ENCODE measurements around the gene BPIFA3.

The BPIFA3 gene

GRCh38 chr20:33191484-33191883 lies 25.7 kb upstream of the BPIFA3 start:
- TF ChIP-seq CTCF (IDR thresholded peaks at IDR 0.05; ENCODE audit: low read depth, low read length, missing control alignments), result no peak

GRCh38 chr20:33191955-33192354 lies 25.2 kb upstream of the BPIFA3 start:
- H3K4me3 ChIP-seq (ENCODE audit: low read depth, low read length), result no peak overlapping the region
- no peak for TF ChIP-seq CTCF (IDR thresholded peaks at IDR 0.05; ENCODE audit: low read depth, low read length, missing control alignments)
- DNase-seq (ENCODE audit: low read depth), result no peak

More at GRCh38 chr20:33191484-33191883, 25.7 kb upstream of the BPIFA3 start:
- DNase-seq (ENCODE audit: low read depth), result no peak
- H3K4me3 ChIP-seq (ENCODE audit: low read depth, low read length), result no peak overlapping the region

GRCh38 chr20:33192912-33193501 lies 24.1 kb upstream of the BPIFA3 start:
- TF ChIP-seq CTCF (IDR thresholded peaks at IDR 0.05; ENCODE audit: low read depth, low read length, missing control alignments), result no peak
- H3K4me3 ChIP-seq (ENCODE audit: low read depth, low read length), result no peak overlapping the region
- no peak for DNase-seq (ENCODE audit: low read depth)

GRCh38 chr20:33199026-33199425 lies 18.1 kb upstream of the BPIFA3 start:
- TF ChIP-seq CTCF (IDR thresholded peaks at IDR 0.05; ENCODE audit: low read depth, low read length, missing control alignments), result no peak
- no peak overlapping the region for H3K4me3 ChIP-seq (ENCODE audit: low read depth, low read length)
- no peak for DNase-seq (ENCODE audit: low read depth)

- TF ChIP-seq CTCF (IDR thresholded peaks at IDR 0.05; ENCODE audit: low read depth, low read length, missing control alignments), result no peak
- no peak overlapping the region for H3K4me3 ChIP-seq (ENCODE audit: low read depth, low read length)
- DNase-seq (ENCODE audit: low read depth), result no peak
Measured at GRCh38 chr20:33202451-33202850, 14.7 kb upstream of the BPIFA3 start.

- TF ChIP-seq CTCF (IDR thresholded peaks at IDR 0.05; ENCODE audit: low read depth, low read length, missing control alignments), result no peak
- no peak overlapping the region for H3K4me3 ChIP-seq (ENCODE audit: low read depth, low read length)
- DNase-seq (ENCODE audit: low read depth), result no peak
Measured at GRCh38 chr20:33203444-33203843, 13.7 kb upstream of the BPIFA3 start.

- TF ChIP-seq CTCF (IDR thresholded peaks at IDR 0.05; ENCODE audit: low read depth, low read length, missing control alignments), result no peak
- H3K4me3 ChIP-seq (ENCODE audit: low read depth, low read length), result no peak overlapping the region
- no peak for DNase-seq (ENCODE audit: low read depth)
Measured at GRCh38 chr20:33209789-33210188, 7.4 kb upstream of the BPIFA3 start.
